K562 (cell line): ENCODE results near the gene IL10RB. TPM values are rescaled to one million over a fixed set of nuclear protein-coding genes. Genes with fewer than 3 reads are reported as not detected.
A peak's percentile ranks its signal among the peaks of the same experiment; 100 is the strongest.

Source experiments
- CREBBP ChIP-seq: IDR thresholded peaks from one replicate; pipeline ENCODE4 v1.6.1; 2012; ENCODE audit warnings: low read depth, mild to moderate bottlenecking, control low read depth, inconsistent platforms, low read length
- E2F6 ChIP-seq, 2 experiments: IDR thresholded peaks; 2 replicates each; pipeline ENCODE4 v1.6.1; 2011; ENCODE audit warnings: borderline replicate concordance in 1 of 2, control low read depth in 1 of 2, low read depth in 1 of 2, low read length in 1 of 2, mild to moderate bottlenecking in 1 of 2, mixed read lengths in 1 of 2, moderate library complexity in 1 of 2; ENCODE audit not compliant: insufficient read depth in 1 of 2, insufficient read length in 1 of 2, poor library complexity in 1 of 2, severe bottlenecking in 1 of 2; ENCODE audit errors: extremely low read depth in 1 of 2
- EZH2 ChIP-seq: IDR thresholded peaks from 2 replicates; pipeline ENCODE4 v1.6.1; 2012; ENCODE audit warnings: low read depth, mild to moderate bottlenecking, inconsistent platforms, low read length, borderline replicate concordance
- FOXJ2 ChIP-seq: fragments of 200-800 bp; sonication (Bioruptor generic); IDR thresholded peaks from 2 replicates; pipeline ENCODE4 v1.6.1; 2016; ENCODE audit warnings: missing genetic modification characterization, missing compliant biosample characterization
- GMEB1 ChIP-seq: fragments of 250-450 bp; sonication (Bioruptor Pico); IDR thresholded peaks from 2 replicates; pipeline ENCODE4 v1.4.0; 2020; ENCODE audit warnings: mild to moderate bottlenecking
- HEY1 ChIP-seq: fragments of 250-450 bp; sonication (Bioruptor Pico); IDR thresholded peaks from 2 replicates; pipeline ENCODE4 v1.5.0; 2020; ENCODE audit warnings: mild to moderate bottlenecking, moderate library complexity, borderline replicate concordance
- ID3 ChIP-seq, 2 experiments: fragments of 250-450 bp in 1 of 2; fragments of 450-650 bp in 1 of 2; sonication (Bioruptor Pico) in 1 of 2; IDR thresholded peaks; 2 replicates each; pipeline versions ENCODE4 v1.6.1 to v1.8.0; 2016 to 2021; ENCODE audit warnings: mild to moderate bottlenecking in 2 of 2, moderate library complexity in 2 of 2, missing compliant biosample characterization in 1 of 2, missing genetic modification characterization in 1 of 2
- MXD1 ChIP-seq: fragments of 250-450 bp; sonication (Bioruptor Pico); IDR thresholded peaks from 2 replicates; pipeline ENCODE4 v1.8.0; 2021; ENCODE audit warnings: borderline replicate concordance, mild to moderate bottlenecking, moderate library complexity; ENCODE audit not compliant: poor library complexity, severe bottlenecking
- MYNN ChIP-seq, 2 experiments: sonication (generic); formaldehyde crosslinking in 1 of 2; IDR thresholded peaks; 2 replicates each; pipeline versions ENCODE4 v1.5.0 to v1.6.1; 2016 to 2020; ENCODE audit warnings: antibody characterized with exemption in 1 of 2, missing genetic modification reagents in 1 of 2
- NONO ChIP-seq, 2 experiments: fragments of 200-400 bp in 1 of 2; fragments of 450-650 bp in 1 of 2; formaldehyde crosslinking in 1 of 2; IDR thresholded peaks; 2 replicates each; pipeline ENCODE4 v1.6.1; 2017; ENCODE audit warnings: low read depth in 2 of 2, mild to moderate bottlenecking in 2 of 2, moderate library complexity in 2 of 2, low read length in 1 of 2
- PRPF4 ChIP-seq: fragments of 200-400 bp; formaldehyde crosslinking; IDR thresholded peaks from one replicate; pipeline ENCODE4 v1.6.1; 2017; ENCODE audit warnings: low read length, low read depth, mild to moderate bottlenecking; ENCODE audit not compliant: insufficient read depth, poor library complexity, severe bottlenecking
- PURB ChIP-seq: sonication (generic); formaldehyde crosslinking; IDR thresholded peaks from 2 replicates; pipeline ENCODE4 v1.9.0; 2021; ENCODE audit warnings: low read depth, mild to moderate bottlenecking, missing genetic modification reagents
- RAD21 ChIP-seq, 2 experiments: fragments of 250-450 bp in 1 of 2; fragments of 450-650 bp in 1 of 2; sonication (Bioruptor Pico) in 1 of 2; formaldehyde crosslinking in 1 of 2; IDR thresholded peaks in 1 of 2; conservative IDR thresholded peaks in 1 of 2; 2 replicates each; pipeline versions ENCODE4 v1.4.0 to v1.8.0; 2020 to 2022; ENCODE audit warnings: mild to moderate bottlenecking in 2 of 2, moderate library complexity in 1 of 2
- SMAD3 ChIP-seq: fragments of 450-650 bp; formaldehyde crosslinking; conservative IDR thresholded peaks from 2 replicates; pipeline ENCODE4 v1.4.0; 2020; ENCODE audit warnings: mild to moderate bottlenecking
- TSHZ1 ChIP-seq: fragments of 250-450 bp; sonication (Bioruptor Pico); IDR thresholded peaks from 2 replicates; pipeline ENCODE4 v1.4.0; 2020; ENCODE audit warnings: mild to moderate bottlenecking, moderate library complexity
- polyA plus RNA-seq, 8 experiments: library from polyadenylated mRNA; depleted of rRNA in 4 of 8; stranded (reverse) in 5 of 8; unstranded in 3 of 8; fragments of >200 nt; fragmentation: Nextera tagmentation in 2 of 8; fragmentation: Illumina TruSeq in 1 of 8; extraction: Ambion mirVana in 2 of 8; extraction: Trizol in 1 of 8; gene quantifications; 2 replicates each; pipeline versions ENCODE4 v1.2.1 to v1.2.3, GENCODE V29; 2011 to 2014; ENCODE audit warnings: inconsistent platforms in 1 of 8, missing spikeins in 1 of 8
- total RNA-seq, 7 experiments: library from RNA; depleted of rRNA in 6 of 7; stranded (reverse); fragments of >200 nt in 6 of 7; fragmentation: Illumina TruSeq in 2 of 7; extraction: Trizol in 2 of 7; gene quantifications; 2 replicates each; pipeline versions ENCODE4 v1.2.1 to v1.2.3, GENCODE V29; 2011 to 2021; ENCODE audit warnings: low replicate concordance in 1 of 7

Gene IL10RB
- total and polyA plus RNA-seq, 9 of the 15 experiments (the other 6 are each of a cell fraction or from before 2014, with no cell fraction given), result 10.9 to 33.8 (median 23.0) TPM

DNA sequence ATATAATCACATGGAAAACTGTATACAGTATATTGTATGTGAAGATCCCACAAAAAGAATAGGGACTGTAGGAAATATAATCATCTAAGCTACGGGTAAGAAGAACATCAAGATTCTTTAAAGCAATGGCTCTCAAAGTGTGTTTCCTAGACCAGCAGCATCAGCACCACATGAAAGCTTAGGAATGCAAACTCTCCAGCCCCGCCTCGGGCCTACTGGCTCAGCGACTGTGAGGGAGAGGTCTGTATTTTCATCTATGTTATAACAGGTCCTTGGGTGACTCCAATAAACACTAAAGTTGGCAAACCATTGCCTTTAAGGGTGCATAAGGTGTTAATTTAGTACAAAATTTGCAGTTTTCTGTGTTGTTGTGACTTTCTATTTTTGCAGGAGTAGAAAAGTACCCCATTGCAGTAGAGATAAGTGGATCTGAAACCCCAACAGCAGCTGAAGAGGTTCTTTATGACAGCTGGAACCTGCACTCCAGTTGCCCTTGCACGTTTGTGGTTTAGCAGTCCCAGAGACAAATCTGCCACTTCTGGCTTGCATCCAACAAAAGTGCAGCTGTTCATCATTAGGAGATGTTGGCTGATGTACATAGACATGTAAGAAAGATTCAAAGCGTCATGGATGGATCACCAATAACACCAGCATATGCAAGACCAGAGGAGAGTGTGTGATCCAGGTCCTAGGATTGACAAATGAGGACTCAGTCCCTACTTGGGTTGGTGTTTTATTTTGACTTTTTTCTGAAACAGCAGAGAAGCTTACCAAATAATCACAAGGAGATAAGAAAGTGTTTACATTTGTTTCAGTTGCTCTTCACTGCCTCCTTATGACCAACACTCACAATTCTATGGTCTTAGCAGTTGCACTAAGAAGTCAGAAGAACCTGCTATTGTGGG is 42.7 kb downstream of the IL10RB start (continued):
- TF ChIP-seq RAD21 (CRISPR knock-in tag; conservative IDR thresholded peaks at IDR 0.05 in 1 of 2, IDR thresholded peaks at IDR 0.05 in 1 of 2) (peak; percentile 33 to 49; a peak in 3 of 4 replicates), HEY1 (CRISPR knock-in tag) (no peak), PRPF4 (no peak), SMAD3 (0 out of 2 replicates have a peak, but pooled peaks have one; percentile 57), TSHZ1 (CRISPR knock-in tag) (no peak), NONO (IDR thresholded peaks at IDR 0.05; ENCODE audit: low read depth in 2 of 2, low read length in 1 of 2) (no peak), PURB (no peak), FOXJ2 (tag) (no peak; the same call in 1 of the 2 replicates), GMEB1 (CRISPR knock-in tag) (no peak), MXD1 (CRISPR knock-in tag) (no peak), MYNN (IDR thresholded peaks at IDR 0.05) (no peak), MYNN (CRISPR knock-in tag; IDR thresholded peaks at IDR 0.05) (no peak), ID3 (CRISPR knock-in tag; IDR thresholded peaks at IDR 0.05) (no peak), ID3 (tag; IDR thresholded peaks at IDR 0.05) (0 out of 2 replicates have a peak, but pooled peaks have one; percentile 25), E2F6 (IDR thresholded peaks at IDR 0.05; ENCODE audit: borderline replicate concordance in 1 of 2, extremely low read depth in 1 of 2, insufficient read depth in 1 of 2, insufficient read length in 1 of 2, low read depth in 1 of 2, low read length in 1 of 2, poor library complexity in 1 of 2, severe bottlenecking in 1 of 2) (no peak), CREBBP (no peak), EZH2 (no peak)
